AG08395 (cell line): Measurements from ENCODE around the gene SBF1.
"Not testable (repeated sequence)": the region's sequence is repeated elsewhere in the genome, so short reads cannot be mapped to it uniquely, and the experiment has no call there.

ENCODE experiments used
- DNase-seq: peaks from one replicate; pipeline ENCODE4 v3.0.0; 2012; ENCODE audit warnings: mixed read lengths, low spot score

The SBF1 gene

GRCh38 chr22:50399751-50400331, 75.0 kb downstream of the SBF1 start:
- peak; percentile 65 for DNase-seq

DNA sequence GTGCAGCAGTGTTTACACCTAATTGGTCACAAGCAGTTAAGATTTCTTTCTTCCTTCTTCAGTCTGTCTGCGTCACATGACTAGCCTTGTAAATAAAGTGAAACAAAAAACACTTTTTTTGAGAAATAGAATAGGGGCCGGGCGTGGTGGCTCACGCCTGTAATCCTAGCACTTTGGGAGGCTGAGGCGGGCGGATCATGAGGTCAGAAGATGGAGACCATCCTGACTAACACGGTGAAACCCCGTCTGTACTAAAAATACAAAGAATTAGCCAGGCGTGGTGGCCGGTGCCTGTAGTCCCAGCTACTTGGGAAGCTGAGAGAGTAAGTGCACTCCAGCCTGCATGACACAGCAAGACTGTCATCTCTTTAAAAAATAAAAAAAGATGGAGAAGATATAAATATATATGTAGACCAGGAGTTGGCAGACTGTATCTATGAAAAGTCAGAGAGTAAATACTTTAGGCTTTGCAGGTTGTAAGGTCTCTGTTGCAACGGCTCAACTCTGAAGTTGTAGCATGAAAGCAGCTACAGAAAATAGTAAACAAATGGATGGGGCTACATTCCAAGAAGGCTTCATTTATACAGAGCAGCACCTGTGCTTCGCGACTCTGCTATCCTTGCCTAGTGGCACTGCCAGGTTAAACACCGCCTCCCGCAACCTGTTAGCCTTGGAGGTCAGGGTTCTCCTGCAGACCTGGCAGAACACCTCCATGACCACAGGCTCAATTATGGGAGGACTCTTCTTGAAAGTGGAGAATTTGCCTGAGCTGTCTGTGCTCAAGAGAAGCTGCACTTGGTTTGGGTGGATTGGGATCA, 75.8 kb downstream of the SBF1 start:
- DNase-seq: no peak

DNA sequence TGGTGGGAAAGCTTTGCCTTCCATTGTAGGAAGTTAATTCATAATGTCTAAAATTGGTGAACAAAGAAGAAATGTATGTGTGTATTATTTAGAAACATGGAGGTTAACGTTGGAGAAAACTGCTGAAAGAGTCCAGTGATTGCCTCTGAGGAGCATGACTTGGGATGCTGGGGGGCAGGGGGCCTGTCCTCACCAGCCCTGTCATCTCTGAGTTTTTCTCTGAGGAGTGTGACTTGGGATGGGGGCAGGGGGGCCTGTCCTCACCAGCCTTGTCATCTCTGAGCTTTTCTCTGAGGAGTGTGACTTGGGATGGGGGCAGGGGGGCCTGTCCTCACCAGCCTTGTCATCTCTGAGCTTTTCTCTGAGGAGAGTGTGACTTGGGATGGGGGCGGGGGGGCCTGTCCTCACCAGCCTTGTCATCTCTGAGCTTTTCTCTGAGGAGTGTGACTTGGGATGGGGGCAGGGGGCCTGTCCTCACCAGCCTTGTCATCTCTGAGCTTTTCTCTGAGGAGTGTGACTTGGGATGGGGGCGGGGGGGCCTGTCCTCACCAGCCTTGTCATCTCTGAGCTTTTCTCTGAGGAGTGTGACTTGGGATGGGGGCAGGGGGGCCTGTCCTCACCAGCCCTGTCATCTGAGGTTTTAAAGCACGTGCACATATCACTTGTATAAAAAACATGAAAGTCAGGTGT, 77.3 kb downstream of the SBF1 start:
- DNase-seq: not testable (repeated sequence)

DNA sequence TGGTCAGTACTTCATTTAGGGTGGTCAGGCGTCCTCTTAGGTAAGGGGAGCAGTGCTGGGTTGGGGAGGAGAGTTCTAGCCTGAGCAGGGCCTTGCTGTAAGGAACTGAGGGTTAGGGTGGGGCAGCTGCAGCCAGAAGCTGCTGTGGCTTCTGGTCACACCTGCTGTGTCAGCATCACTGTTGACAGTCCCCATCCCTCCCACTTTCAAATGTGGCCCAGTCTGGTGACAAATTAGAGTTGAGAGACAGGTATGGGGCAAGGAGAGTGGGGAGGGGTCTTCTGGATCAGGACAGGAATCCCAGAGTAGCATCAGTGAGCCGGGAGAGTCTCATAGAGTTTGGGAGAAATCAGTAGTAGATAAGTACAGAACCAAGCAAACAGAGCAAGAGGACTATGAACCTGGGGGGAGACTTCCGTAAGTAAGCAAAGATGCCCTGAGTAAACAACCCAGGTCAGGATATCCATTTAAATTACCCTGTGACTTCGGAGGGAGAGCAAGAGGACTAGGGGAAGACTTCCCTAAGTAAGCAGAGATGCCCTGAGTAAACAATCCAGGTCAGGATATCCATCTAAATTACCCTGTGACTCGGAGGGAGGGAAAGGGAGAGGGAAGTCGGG, 78.0 kb downstream of the SBF1 start:
- DNase-seq: no peak
